HG03064 (cell line): ENCODE data around the gene ADGRV1.
"Not testable (repeated sequence)": the region's sequence is repeated elsewhere in the genome, so short reads cannot be mapped to it uniquely, and the experiment has no call there.

Experiments used
- ATAC-seq: cut with Tn5 transposase; IDR thresholded peaks from one replicate; pipeline ENCODE4 v1.9.1; 2021; ENCODE audit warnings: low read depth; ENCODE audit not compliant: unreplicated experiment

ADGRV1 gene

GRCh38 chr5:90889325-90889600 lies 330.7 kb downstream of the ADGRV1 start:
- ATAC-seq = no peak

- ATAC-seq = no peak
Observed at GRCh38 chr5:90890180-90890579, 331.6 kb downstream of the ADGRV1 start.

GRCh38 chr5:90894866-90895420 lies 336.3 kb downstream of the ADGRV1 start:
- no peak for ATAC-seq

DNA sequence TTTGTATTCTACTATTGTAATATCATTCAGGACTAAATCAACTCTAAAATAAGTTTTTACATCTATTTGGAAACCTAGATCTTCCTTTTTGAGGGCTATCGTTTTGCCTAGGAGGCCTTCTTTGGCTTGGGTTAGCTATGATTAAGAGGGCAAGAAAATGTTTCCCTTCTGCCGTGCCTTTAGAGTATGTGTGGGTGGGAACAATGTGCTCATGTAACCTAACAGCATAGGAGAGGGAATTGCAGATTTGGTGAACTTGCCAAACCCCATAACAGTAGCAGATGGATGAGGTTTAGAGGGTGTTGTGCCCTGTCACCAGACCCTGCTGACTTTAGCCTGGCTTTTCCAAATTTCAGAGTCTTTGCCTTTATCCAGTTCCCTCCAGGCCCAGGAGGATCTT lies 339.0 kb downstream of the ADGRV1 start:
- no peak for ATAC-seq

DNA sequence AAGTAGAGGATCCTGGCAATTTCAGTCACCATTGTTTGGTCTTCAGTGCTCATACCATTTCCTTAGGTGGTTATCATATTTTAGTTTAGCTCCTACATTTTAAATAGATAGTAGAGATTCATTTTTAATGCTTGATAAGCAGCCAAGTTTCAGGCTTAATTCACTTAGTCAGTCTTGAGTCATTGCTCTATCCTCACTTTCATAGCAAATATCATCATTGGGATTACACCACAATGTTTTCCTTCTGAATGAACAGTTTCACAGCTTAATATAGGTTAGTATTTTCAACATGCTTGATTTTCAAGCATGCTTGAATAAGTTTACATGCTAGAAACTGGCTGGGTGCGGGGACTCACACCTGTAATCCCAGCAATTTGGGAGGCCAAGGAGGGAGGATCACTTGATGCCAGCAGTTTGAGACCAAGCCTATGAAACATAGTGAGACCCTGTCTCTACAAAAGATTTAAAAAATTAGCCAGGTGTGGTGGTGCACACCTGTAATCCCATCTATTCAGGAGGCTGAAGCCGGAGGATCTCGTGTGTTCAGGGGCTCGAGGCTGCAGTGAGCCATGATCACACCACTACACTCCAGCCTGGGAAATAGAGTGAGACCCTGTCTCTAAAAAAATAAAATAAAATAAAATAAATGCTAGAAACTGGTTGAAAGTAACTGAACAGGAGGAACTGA lies 339.9 kb downstream of the ADGRV1 start:
- ATAC-seq = no peak

DNA sequence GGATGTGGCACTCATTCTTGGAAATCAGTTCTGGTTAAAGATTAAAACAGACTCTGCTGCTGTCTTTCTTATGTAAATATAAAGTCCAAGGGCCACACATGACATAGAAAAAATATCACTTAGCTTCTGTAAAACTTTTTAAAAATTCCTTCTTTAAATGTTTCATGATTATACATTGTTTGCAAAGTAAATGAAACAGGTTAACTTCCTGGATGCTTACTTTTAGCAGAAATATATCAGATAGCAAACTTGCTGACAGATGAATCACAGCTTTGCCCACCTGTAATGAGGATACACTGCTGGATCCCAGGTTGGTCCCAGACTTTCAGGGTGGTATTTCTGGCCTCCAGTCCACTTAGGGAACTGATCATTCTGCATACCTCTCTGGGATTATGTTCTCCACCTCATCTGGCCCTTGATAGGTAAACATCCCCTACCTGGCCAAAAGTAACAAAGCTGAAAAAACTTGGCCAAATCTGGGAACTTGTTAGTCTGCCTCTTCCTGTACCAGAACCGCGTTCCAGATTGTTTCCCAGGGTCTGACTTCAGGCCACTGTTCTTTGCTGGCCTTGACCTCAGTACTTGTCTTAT lies 340.5 kb downstream of the ADGRV1 start:
- ATAC-seq = no peak

DNA sequence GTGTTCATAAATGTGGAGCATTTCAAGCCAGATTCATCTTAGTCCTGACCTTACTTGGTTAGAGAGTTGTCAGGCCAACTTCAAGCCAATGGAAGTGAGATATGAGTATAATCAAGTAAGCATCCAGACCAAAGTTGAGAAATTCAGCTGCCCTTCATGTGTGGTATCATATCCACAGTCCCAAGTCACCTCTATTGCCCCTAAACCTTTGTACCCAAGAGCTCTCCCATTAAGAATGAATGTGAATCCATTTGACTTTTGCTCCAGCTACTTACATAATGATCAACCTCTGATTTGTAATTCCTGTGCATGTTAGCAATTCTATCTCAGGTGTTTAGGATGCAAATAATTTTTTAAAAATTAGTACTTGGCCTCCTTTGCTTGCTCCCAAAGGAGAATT lies 342.7 kb downstream of the ADGRV1 start:
- no peak for ATAC-seq

GRCh38 chr5:90902170-90902569 lies 343.6 kb downstream of the ADGRV1 start:
- no peak for ATAC-seq

DNA sequence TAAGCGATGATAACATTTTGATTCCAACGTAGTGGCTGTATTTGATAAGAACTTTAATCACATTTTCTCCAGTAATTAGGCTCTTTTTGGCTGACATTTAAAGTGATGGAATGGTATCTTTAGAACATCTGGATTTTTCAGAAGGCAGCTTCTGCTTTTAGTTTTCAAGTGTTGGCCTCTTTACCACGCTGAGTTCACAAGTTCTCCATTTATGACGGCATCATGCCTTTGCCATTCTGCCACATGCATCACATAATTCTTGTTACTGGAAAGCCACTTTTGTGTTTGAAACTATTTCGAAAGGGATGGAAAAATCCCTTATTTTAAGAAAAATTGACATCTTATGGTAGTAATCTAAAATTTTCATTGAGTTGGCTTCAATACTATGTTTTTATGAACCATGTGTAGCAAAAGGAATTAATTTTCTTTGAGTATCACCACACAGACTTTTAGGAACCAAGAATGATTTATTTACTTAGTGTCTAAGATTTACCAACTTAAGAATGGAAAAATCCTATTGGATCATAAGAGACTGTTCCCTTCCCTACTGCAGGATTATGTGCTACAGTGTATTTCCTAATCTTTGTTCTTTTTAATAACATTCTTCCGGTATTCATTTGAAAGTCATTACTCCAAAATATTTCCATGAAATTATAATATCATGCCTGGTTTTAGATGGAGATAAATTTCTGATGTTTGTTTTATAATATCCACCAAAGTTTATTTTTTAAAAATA lies 344.2 kb downstream of the ADGRV1 start:
- no peak for ATAC-seq

- no peak for ATAC-seq
Observed at GRCh38 chr5:90909101-90909503, 350.5 kb downstream of the ADGRV1 start.

GRCh38 chr5:90909940-90910339 lies 351.3 kb downstream of the ADGRV1 start:
- no peak for ATAC-seq

- no peak for ATAC-seq
Observed at GRCh38 chr5:90911169-90911568, 352.6 kb downstream of the ADGRV1 start.

GRCh38 chr5:90912476-90912875 lies 353.9 kb downstream of the ADGRV1 start:
- no peak for ATAC-seq

GRCh38 chr5:90915393-90915792 lies 356.8 kb downstream of the ADGRV1 start:
- ATAC-seq = no peak

GRCh38 chr5:90916947-90917800 lies 358.6 kb downstream of the ADGRV1 start:
- no peak for ATAC-seq

DNA sequence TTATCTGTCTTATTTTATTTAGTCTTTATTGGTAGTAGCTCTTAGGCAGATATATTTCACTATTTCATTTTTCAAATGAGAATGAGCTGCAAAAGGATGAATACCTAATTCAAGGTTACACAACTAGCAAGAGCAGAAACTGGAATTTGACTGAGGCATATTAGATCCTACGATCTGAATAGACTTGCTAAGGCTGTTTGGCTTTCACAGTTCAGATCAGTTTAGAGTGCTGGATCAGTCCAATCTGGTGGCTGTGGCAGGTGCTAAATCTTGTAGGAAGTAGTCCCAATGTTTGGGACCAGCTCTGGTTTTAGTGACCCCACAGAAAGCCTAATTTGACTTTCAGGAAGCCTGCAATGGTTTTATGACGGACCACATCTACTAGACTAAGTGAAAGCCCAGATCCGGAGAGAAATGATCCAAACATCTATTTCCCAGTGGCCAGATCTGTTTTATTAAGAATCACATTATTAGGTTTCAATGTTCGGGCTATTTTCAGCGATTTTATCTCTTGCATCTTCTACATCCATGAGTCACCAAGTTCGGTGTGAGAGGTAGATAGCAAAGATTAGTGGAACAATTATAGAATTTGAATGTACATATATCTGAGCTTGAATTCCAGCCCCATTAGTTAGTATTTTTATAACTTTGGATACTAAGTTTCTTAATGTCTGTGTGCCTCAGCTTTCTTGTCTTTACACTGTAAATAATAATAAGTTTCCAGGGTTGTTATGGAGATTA lies 359.5 kb downstream of the ADGRV1 start:
- ATAC-seq = no peak

- no peak for ATAC-seq
Observed at GRCh38 chr5:90921418-90921973, 362.9 kb downstream of the ADGRV1 start.

DNA sequence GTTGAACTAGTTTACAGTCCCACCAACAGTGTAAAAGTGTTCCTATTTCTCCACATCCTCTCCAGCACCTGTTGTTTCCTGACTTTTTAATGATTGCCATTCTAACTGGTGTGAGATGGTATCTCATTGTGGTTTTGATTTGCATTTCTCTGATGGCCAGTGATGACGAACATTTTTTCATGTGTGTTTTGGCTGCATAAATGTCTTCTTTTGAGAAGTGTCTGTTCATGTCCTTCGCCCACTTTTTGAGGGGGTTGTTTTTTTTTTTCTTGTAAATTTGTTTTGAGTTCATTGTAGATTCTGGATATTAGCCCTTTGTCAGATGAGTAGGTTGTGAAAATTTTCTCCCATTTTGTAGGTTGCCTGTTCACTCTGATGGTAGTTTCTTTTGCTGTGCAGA lies 365.6 kb downstream of the ADGRV1 start:
- not testable (repeated sequence) for ATAC-seq

DNA sequence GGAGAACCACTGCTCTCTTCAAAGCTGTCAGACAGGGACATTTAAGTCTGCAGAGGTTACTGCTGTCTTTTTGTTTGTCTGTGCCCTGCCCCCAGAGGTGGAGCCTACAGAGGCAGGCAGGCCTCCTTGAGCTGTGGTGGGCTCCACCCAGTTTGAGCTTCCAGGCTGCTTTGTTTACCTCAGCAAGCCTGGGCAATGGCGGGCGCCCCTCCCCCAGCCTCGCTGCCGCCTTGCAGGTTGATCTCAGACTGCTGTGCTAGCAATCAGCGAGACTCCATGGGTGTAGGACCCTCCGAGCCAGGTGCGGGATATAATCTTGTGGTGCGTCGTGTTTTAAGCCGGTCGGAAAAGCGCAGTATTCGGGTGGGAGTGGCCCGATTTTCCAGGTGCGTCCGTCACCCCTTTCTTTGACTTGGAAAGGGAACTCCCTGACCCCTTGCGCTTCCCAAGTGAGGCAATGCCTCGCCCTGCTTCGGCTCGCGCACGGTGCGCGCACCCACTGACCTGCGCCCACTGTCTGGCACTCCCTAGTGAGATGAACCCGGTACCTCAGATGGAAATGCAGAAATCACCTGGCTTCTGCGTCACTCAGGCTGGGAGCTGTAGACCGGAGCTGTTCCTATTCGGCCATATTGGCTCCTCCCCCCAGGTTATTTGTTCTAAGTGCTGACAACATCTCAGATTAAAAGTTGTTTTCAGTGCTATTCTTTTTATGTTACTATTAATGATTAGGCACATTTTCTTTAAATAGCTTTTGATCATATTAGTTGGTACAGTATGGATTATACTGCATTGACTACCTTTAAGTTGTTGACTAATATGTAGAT lies 370.6 kb downstream of the ADGRV1 start:
- ATAC-seq = not testable (repeated sequence)
